Activated CD4-positive, alpha-beta T cell treated with anti-CD3 and anti-CD28 coated beads for 24 hours (primary cell): ENCODE measurements around the gene PUM2.
"Not testable (repeated sequence)": the region's sequence is repeated elsewhere in the genome, so short reads cannot be mapped to it uniquely, and the experiment has no call there.

ENCODE experiments used
- DNase-seq, 2 donors: peaks; one replicate each; pipeline ENCODE4 v3.0.0-alpha.2; 2020; ENCODE audit warnings: low read depth in 2 of 2

Gene PUM2

GRCh38 chr2:20294231-20294630 is 56.4 kb downstream of the PUM2 start:
- DNase-seq, result no peak

DNA sequence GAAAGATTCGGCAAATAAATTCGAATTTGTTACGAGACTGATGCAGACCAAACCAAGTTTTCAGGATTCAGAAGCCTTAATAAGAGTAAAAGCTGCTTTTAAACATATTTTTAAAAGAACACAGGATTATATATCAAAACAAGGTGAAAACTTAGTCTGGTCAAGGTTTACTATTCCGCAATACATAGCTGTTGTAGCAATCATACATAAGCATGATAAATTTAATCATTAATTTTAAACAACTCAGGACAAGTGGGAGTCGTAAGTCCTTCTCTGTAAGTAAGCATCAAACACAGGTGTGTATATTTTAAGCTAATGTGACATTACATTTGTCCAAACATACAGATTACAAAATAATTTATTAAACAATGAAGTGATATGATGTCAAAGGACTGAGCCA is 57.7 kb downstream of the PUM2 start:
- DNase-seq, result no peak

DNA sequence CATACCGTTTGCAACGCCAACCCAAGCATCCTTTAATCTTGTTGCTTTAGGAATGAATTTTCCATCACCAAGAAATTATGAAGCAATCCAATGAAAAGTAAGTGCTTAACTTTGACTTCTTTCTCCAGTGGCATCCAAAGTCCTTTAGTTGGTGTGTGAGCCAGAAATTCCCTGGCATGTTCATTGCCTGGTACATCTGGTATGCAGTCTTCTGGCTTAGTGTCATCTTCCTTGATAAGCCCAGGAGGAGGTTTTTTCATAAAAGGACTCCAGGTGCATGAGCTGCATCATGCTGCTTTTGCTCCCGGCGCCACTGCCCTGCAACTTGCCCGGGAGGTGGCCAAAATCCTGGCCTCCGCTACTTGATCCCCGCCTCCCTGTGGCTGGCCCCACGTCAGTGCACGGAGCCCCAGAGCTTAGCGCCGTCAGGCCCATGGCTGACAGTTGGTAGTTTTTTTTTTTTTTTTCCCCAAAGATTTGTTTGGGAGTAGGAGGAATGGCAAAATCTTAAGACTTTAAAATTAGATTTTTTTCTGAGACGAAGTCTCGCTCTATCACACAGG is 58.7 kb downstream of the PUM2 start:
- no peak for DNase-seq

DNA sequence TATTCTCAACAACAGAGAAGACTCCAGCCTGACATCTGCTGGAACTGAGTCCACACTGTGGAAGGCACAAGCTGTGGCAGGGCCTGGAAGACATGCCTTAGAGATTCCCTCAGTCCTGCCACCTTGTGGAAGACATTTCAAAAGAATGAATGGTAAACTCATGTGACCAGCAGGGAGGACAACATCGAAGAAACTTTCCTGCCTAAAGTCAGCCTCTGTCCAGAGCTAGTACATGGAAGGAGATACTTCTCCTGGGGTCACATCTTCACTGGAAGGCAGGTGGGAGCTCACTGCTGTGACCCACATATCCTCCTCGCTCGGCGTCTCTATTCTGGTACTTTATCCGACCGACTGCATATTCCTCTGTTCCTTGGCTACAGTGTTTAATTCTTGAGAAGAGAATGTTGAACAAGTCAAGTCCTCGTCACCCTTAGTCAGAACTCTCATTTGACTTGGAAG is 59.5 kb downstream of the PUM2 start:
- no peak for DNase-seq

DNA sequence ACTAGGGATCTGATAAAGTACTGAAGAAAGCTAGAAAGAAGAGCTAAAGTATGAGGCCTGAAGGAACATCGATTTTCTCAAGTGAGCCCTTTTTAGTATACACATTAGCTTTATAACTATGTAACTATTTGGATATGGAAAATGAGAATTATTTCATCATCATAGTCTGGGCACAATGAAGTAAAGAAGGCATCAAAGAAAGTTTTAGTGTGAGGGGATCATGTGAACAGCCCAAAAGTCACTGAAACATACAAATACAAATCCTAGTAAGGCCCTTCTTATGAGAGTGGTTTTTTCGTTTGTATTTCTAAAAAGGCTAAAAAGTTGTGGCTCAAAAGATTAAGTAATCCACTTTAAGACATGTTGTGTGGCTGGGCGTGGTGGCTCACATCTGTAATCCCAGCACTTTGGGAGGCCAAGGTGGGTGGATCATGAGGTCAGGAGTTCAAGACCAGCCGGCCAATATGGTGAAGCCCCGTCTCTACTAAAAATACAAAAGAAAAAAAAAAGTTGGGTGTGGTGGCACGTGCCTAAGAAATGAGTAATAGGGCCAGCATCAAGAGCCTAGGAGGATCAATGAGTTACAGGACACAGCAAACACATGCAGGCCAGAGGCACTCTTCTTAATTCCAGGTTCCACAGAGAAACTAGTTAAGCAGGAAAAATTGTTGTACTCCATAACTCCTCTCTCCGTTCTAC is 61.9 kb downstream of the PUM2 start:
- no peak for DNase-seq

- DNase-seq, result no peak
Observed at GRCh38 chr2:20282916-20283592, 67.6 kb downstream of the PUM2 start.

GRCh38 chr2:20281876-20282275 is 68.8 kb downstream of the PUM2 start:
- no peak for DNase-seq

DNA sequence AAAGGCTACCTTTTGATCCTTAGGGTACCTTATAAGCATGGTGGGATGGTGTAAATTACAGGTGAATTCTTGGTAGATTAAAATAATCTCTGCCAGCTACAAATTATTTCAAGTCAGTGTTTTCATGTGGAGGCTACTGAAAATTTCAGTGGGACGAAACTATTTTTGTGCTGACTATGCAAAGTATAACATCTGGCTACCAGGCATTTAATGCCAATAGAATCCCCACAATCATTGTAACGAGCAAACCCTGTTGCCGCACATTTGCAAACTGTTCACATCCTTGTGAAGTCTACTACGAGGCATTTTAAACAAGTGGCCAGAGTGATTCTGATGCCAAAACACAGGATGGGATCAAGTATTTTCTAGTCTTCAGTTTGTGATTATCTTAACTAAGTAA is 77.6 kb downstream of the PUM2 start:
- no peak for DNase-seq

GRCh38 chr2:20268317-20268716 is 82.3 kb downstream of the PUM2 start:
- DNase-seq, result not testable (repeated sequence)

GRCh38 chr2:20267529-20267928 is 83.1 kb downstream of the PUM2 start:
- DNase-seq, result no peak

DNA sequence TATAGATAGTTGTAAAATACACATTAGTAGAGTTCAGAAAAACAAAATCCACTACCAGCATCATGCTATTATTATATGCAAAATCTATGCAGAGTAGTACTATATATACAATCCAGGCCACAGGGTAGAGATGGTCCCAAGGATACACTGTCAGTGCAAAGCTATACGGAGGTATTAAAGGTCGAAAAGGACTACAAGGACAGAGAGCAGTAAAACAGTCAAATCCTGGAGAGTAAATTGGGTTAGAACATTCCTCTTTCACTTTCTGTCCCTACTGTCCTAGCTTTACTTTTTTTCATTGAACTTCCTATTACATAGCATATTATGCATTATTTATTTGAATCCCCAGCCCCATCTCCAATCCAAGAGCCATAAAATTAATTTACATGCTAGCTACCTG is 86.0 kb downstream of the PUM2 start:
- DNase-seq, result no peak

DNA sequence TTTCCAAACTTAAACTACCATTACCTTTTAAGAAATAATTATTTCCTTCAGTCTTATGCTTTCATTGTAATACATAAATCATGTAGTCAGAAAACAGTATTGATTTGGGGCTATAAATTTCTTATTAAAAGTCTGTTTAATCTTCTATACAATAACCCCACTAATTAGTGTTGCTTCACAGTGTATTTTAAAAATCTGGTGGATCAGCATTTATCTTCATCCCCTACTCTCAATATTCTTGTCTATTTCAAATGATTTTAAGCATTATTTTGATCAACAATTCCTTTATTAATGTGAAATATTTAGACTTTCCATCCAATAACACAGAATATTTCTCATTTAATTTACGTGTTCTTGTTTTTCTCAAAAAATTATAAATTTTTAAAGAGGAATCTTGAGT is 93.2 kb downstream of the PUM2 start:
- DNase-seq, result no peak

GRCh38 chr2:20254731-20255130 is 95.9 kb downstream of the PUM2 start:
- no peak for DNase-seq

DNA sequence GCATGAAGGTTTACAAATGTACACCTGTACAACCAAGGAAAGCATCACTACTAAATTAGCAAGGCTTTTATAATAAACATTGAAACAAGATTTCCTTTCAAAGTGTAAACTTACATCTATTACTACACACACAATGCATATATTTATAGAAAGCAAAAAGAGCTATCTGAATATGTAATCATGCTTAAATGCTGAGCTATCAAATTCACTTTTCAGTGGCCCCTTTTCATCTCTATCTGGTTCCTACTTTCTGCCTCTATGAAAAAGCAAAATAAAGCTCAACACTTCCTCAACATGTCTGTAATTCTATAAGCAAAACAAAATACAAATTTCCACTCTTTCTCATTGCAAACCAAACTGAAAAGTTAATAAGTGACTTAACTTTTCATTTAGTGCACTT is 100.2 kb downstream of the PUM2 start:
- DNase-seq, result no peak

DNA sequence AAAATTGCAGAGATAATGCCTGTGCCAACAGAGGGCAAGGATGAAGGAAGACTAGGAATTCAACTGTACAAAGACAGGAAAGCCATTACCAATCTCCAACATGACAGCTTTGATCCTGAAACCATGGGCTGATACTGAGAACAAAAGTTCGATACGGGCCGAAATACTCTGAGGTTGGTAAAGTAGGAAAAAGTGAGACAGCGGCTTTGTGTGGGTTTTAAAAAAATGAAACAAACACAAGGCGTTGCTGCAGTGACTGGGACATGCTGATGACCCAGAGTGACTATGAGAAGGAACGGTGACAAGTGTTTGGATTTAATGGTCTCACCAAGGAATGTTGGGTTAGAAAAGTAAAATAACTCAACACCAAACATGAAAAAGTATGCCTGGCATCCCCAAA is 101.5 kb downstream of the PUM2 start:
- DNase-seq, result no peak

DNA sequence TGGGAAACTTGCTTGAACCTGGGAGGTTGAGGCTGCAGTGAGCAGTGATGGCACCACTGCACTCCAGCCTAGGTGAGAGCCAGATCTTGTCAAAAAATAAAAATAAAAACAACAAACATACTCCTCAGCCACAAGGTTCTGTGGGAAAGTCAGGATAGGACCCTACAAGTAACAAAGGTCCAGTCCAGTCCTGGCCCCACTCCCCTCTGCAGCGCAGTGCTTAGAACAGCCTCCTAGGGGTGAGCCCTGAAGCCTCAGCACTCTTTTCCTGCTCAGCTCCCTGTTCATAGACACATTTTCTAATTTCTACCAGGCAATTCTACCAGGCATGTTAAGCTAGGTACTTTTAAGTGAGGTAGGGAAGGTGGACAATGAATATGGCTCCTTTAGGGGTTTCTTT is 103.6 kb downstream of the PUM2 start:
- no peak for DNase-seq

- DNase-seq, result not testable (repeated sequence)
Observed at GRCh38 chr2:20243637-20244036, 107.0 kb downstream of the PUM2 start.

DNA sequence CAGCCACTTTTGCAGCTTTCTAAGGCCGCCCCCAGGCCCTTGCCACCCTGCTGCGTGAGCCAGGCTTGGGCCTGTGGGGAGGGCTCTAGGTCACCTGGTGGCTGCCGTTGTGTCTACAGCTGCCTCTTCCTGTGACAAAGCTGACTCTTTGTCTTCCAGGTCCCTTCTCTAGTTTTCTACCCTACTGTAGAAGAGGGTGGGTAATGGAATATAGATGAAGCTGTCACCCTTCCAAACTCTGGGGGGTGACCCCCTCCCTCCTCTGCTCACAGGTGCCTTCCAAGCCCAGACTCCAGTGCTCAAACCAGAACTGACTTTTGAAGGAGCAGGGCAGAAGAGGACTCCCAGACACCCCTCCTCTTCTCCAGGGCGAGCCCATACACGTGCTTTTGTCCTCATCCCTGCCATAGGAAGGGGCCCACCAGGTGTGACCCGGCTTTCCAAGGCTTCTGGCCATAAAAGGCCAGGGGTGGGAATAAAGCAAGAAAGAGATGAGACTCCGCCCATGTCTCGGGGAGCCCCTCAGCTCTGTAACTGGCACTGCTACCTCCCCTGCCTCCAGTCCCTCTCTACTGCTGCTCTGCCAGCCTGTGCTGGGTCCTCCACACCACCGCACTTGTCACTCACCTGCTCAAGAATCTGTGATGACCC is 107.8 kb downstream of the PUM2 start:
- DNase-seq, result no peak

DNA sequence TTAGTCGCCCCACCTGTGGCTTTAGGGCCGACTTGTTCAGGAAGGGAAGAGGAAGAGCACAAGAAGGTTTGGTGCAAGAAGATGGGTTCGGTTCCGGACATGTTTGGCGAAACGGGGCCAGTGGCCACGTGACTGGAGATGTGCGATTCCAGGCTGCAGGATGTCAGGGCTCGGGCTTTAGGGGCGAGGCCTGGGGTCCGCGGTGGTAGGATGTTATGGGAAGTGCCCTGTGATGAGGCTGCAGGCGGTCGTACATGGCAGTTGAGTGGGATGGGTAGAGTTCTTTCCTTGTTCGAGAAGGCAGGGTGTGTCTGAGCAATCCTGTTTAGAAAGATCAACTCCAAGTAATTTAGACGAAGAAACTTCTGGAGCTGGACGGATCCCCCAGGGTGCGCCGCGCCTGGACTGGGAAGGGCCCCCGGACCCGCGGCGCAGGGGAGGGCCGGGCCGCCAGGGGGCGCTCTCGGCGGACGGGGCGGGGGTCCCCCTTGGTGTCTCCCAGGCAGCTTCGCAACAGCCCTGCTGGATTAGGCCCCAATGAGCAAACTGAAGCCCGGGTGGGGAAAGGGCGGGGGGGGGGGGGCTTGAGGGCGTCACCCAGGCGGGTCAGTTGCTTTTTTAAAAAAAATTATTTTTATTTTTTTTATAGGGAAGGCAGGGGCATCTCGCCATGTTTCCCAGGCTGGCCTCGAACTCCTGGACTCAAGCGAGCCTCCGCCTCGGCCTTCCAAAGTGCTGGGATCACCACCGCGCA is 108.5 kb downstream of the PUM2 start:
- DNase-seq, result no peak

- not testable (repeated sequence) for DNase-seq
Observed at GRCh38 chr2:20240291-20240690, 110.4 kb downstream of the PUM2 start.

- no peak for DNase-seq
Observed at GRCh38 chr2:20236496-20236895, 114.1 kb downstream of the PUM2 start.
